Measurements from ENCODE around the gene CFAP45.

The CFAP45 gene

DNA sequence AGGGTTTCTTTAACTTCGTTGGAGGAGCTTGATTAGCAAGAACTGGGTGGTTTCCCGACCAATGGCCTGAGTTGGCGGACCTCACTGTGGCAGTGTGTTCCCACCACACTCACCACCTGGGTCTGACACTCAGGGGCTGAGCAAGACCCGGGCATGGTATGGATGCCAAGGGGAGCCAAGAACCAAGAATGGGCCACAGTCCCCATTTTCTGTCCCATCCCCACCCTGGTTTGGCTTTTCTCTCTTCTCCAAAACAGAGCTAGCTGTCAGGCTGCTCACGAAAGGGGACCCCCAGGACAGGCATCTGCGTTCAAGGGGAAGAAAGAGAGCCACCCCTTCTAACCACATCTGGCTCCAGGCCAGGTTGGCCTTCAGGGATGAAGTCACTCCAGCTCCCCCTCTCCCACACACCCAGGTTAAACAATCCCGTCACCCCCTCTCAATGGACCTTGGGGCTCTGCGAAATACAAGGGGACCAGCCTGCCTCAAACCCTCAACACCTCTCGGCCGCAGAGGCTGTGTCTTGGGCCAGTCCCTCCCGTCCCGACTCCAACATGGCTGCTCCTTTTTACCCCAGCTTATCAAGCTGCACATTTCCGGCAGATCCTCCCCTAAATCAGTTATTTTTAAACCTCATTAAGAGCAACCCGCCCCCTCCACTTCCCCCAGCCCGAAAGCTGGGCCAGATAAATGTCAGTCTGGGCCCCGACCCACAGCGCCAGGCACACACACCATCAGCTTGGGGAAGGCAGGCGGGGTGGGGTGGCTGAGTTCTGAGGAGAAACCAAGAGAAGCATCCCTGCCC, 21.9 kb upstream of the CFAP45 start:
- DNase-seq (ENCODE audit: low read depth, low spot score), result no peak
- peak overlapping the region; percentile 99 for H3K4me3 ChIP-seq (ENCODE audit: low read depth, low read length)
- CTCF ChIA-PET, result interaction anchor here (1.5 to 23.7 kb wide), 5 partner anchors 15 to 164 kb away, joined by 5 to 1031 read pairs (median 33); no protein-coding TSS in a partner anchor
- POLR2A ChIA-PET, result no interaction called here
- TF ChIP-seq, protein P1, sequence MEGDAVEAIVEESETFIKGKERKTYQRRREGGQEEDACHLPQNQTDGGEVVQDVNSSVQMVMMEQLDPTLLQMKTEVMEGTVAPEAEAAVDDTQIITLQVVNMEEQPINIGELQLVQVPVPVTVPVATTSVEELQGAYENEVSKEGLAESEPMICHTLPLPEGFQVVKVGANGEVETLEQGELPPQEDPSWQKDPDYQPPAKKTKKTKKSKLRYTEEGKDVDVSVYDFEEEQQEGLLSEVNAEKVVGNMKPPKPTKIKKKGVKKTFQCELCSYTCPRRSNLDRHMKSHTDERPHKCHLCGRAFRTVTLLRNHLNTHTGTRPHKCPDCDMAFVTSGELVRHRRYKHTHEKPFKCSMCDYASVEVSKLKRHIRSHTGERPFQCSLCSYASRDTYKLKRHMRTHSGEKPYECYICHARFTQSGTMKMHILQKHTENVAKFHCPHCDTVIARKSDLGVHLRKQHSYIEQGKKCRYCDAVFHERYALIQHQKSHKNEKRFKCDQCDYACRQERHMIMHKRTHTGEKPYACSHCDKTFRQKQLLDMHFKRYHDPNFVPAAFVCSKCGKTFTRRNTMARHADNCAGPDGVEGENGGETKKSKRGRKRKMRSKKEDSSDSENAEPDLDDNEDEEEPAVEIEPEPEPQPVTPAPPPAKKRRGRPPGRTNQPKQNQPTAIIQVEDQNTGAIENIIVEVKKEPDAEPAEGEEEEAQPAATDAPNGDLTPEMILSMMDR (IDR thresholded peaks at IDR 0.05; ENCODE audit: insufficient read depth, low read length, missing control alignments), result no peak

DNA sequence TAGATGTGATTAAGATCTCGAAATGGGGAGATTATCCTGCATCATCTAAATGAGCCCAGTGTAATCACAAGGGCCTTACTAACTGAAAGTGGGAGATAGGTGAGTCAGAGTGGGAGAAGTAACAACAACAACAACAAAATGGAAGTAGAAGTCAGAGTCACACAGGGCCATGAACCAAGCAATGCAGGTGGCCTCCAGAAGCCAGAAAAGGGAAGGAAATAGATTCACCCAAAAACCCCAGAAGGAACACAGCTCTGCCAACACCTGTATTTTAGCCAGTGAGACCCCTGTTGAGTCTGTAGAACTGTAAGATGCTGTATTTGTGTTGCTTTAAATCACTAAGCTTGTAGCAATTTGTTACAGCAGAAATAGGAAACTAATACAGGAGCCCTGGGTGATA, 21.3 kb upstream of the CFAP45 start:
- CTCF ChIA-PET, result interaction anchor here (1.5 to 23.7 kb wide), 4 partner anchors 16 to 123 kb away, joined by 5 to 1031 read pairs (median 71); no protein-coding TSS in a partner anchor
- no peak for DNase-seq (ENCODE audit: low read depth, low spot score)
- TF ChIP-seq, protein P1 (IDR thresholded peaks at IDR 0.05; ENCODE audit: insufficient read depth, low read length, missing control alignments), result no peak
- no peak overlapping the region for H3K4me3 ChIP-seq (ENCODE audit: low read depth, low read length)
- POLR2A ChIA-PET, result no interaction called here

DNA sequence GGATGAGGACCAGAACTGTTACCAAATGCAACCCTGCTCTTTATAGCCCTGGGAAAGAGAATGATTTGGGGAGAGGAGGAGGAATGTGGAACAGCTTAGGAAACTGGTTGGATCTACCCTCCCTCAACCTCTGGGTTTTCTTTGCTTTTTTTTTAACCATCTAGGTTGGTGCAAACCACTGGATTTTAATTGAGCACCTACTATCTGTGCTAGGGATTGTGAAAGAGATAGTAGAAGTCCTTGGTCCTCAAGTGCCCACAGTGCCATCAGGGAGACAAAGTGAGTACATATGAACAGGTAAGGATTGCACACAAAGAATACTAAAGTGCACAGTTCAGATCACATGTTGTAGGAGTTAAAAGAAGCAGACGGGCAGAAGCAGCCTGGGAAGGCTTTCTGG, 20.7 kb upstream of the CFAP45 start:
- ChIA-PET CTCF (interaction anchor here (0.6 to 23.7 kb wide), 5 partner anchors 16 to 760 kb away, joined by 3 to 1031 read pairs (median 33); no protein-coding TSS in a partner anchor), POLR2A (no interaction called here)
- TF ChIP-seq, protein P1 (IDR thresholded peaks at IDR 0.05; ENCODE audit: insufficient read depth, low read length, missing control alignments), result no peak
- H3K4me3 ChIP-seq (ENCODE audit: low read depth, low read length), result no peak overlapping the region
- DNase-seq (ENCODE audit: low read depth, low spot score), result no peak

DNA sequence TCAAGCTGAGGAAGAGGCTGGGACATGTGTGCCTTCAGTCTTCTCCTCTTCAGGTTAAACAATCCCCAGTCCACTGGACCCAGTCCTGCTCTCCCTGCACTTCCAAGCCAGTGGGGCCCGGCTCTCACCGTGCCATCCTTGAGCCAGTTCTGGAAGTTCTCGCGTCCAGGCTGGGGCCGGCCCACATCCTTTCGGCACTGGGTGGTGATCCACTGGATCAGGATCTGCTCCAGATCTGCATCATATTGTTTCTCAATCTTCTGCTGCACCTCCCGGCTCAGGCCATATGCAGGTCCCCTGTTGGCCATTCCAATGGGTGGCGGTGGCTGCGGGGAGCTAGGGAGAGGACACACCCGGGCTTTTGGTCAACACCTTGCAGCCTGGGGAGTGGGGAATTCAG, 20.2 kb upstream of the CFAP45 start:
- H3K4me3 ChIP-seq (ENCODE audit: low read depth, low read length), result no peak overlapping the region
- ChIA-PET CTCF (interaction anchor here (0.6 to 23.7 kb wide), 3 partner anchors 89 to 760 kb away, joined by 3 to 1031 read pairs (median 3); no protein-coding TSS in a partner anchor), POLR2A (no interaction called here)
- no peak for DNase-seq (ENCODE audit: low read depth, low spot score)
- TF ChIP-seq, protein P1 (IDR thresholded peaks at IDR 0.05; ENCODE audit: insufficient read depth, low read length, missing control alignments), result no peak

DNA sequence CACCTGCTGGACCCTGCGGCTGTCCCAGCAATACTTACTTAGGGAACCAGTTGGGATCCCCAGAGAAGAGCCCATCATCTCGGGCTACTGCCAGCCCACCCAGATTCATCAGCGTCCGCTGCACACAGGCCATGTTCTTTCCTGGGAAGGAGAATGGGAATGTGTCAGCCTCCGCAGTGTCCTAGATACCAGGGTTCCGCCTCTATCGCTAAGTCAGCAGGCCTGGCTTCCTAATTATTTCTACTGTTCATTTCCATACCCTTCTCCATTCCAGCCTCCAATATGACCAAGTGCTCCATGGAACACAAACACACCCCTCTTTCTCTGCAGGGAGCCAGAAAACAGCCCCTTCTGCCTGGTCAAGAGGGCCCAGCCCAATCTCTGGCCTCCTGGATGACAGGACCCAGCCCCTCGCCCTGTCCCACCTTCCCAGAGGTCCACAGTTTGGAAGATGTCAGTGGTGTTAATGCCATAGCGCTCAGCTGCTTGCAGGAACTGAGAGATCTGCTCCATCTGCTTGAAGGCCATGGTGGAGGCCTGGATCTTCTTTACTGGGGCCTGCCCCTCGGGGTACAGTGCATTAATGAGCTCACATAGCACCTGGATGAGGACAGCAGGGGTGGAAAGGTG, 19.4 kb upstream of the CFAP45 start:
- TF ChIP-seq, protein P1 (IDR thresholded peaks at IDR 0.05; ENCODE audit: insufficient read depth, low read length, missing control alignments), result no peak
- H3K4me3 ChIP-seq (ENCODE audit: low read depth, low read length), result no peak overlapping the region
- ChIA-PET CTCF (interaction anchor here (1.5 to 23.7 kb wide), 2 partner anchors 17 to 90 kb away, joined by 3 to 1031 read pairs; no protein-coding TSS in a partner anchor), POLR2A (no interaction called here)
- DNase-seq (ENCODE audit: low read depth, low spot score), result no peak

Data from AG04449 (cell line).